K562 (cell line): Measurements from ENCODE around the gene ACADSB. TPM values are rescaled to one million over a fixed set of nuclear protein-coding genes. Genes with fewer than 3 reads are reported as not detected.

Experiments
- ATAC-seq: fragments of 200-7000 bp; cut with Tn5 transposase; 3 replicates; pipeline ENCODE4 v1.9.1; 2020; ENCODE audit warnings: moderate library complexity
- BruUV-seq: library from RNA; stranded (reverse); fragments of 400-500 nt; replicated peaks from 2 replicates; lab custom pipeline; 2021; lab: Mats Ljungman, UMichigan
- CTCF ChIA-PET: fragments of 300-600 bp; formaldehyde crosslinking; extraction: SDS; loops from one replicate; lab custom pipeline; 2021; ENCODE audit warnings: low intra/inter-chr PET ratio; lab: Yijun Ruan, JAX
- POLR2A ChIA-PET: fragments of 300-600, 350-650 bp; sonication (Branson Sonifier 250); formaldehyde crosslinking; extraction: SDS; loops from one replicate; lab custom pipeline; 2021; ENCODE audit warnings: antibody characterized with exemption, inconsistent platforms; lab: Yijun Ruan, JAX
- DNase-seq, 4 experiments: peaks; one replicate each; pipeline versions ENCODE4 v3.0.0 to v3.0.0-alpha.2; 2011 to 2018; ENCODE audit warnings: low spot score in 3 of 4, mixed read lengths in 3 of 4; ENCODE audit errors: extremely low read depth in 1 of 4
- FAIRE-seq: peaks from 2 replicates; lab custom pipeline; 2011; peaks lifted over from hg19 to GRCh38; lab: Jason Lieb, UNC
- H2AFZ ChIP-seq: 2 replicates; pipeline ENCODE4 v1.6.0; 2011; ENCODE audit warnings: low read depth, low read length, control low read depth, inconsistent platforms
- H3K27ac ChIP-seq: fragments of 200-600 bp; 3 replicates; pipeline ENCODE4 v1.8.0; 2011; ENCODE audit warnings: low read depth, mild to moderate bottlenecking, control low read depth, inconsistent platforms, low read length, moderate library complexity, mixed read lengths; ENCODE audit errors: extremely low read depth
- H3K27me3 ChIP-seq, 2 experiments: fragments of 300-600 bp in 1 of 2; 2 replicates in 1 of 2; 3 replicates in 1 of 2; pipeline versions ENCODE4 v1.6.0 to v1.8.0; 2011; ENCODE audit warnings: inconsistent platforms in 2 of 2, low read length in 2 of 2, mild to moderate bottlenecking in 1 of 2, mixed read lengths in 1 of 2, moderate library complexity in 1 of 2; ENCODE audit not compliant: control insufficient read depth in 2 of 2, insufficient read depth in 2 of 2
- H3K36me3 ChIP-seq: fragments of 300-600 bp; 3 replicates; pipeline ENCODE4 v1.8.0; 2011; ENCODE audit warnings: mild to moderate bottlenecking, low read length, inconsistent platforms; ENCODE audit not compliant: control insufficient read depth, insufficient read depth
- H3K4me1 ChIP-seq, 2 experiments: fragments of 200-600 bp in 1 of 2; replicated peaks in 1 of 2; 2 replicates in 1 of 2; 3 replicates in 1 of 2; pipeline versions ENCODE4 v1.5.1 to v1.8.0; 2011; ENCODE audit warnings: inconsistent platforms in 2 of 2, low read length in 2 of 2, mild to moderate bottlenecking in 1 of 2, mixed read lengths in 1 of 2, moderate library complexity in 1 of 2; ENCODE audit not compliant: control insufficient read depth in 2 of 2, insufficient read depth in 2 of 2
- H3K4me2 ChIP-seq: 2 replicates; pipeline ENCODE4 v1.6.1; 2011; ENCODE audit warnings: low read length, control low read depth, inconsistent platforms, mixed read lengths; ENCODE audit not compliant: insufficient read depth
- H3K4me3 ChIP-seq: fragments of 200-600 bp; sonication (generic), shearing (Covaris generic); 2 replicates; pipeline ENCODE4 v1.5.1; 2016; ENCODE audit warnings: control low read depth, inconsistent platforms
- H3K79me2 ChIP-seq: fragments of 200-600 bp; 3 replicates; pipeline ENCODE4 v1.8.0; 2011; ENCODE audit warnings: low read length, inconsistent platforms; ENCODE audit not compliant: control insufficient read depth, insufficient read depth
- H3K9ac ChIP-seq, 2 experiments: 2 replicates each; pipeline versions ENCODE4 v1.6.0 to v1.6.1; 2011; ENCODE audit warnings: low read depth in 2 of 2, low read length in 2 of 2, control low read depth in 1 of 2, inconsistent platforms in 1 of 2, mild to moderate bottlenecking in 1 of 2, mixed read lengths in 1 of 2; ENCODE audit not compliant: insufficient read depth in 1 of 2
- H3K9me1 ChIP-seq: one replicate; pipeline ENCODE4 v1.6.0; 2011; ENCODE audit warnings: inconsistent platforms, mild to moderate bottlenecking, low read length, moderate library complexity; ENCODE audit not compliant: control insufficient read depth, insufficient read depth
- H3K9me3 ChIP-seq: replicated peaks from 2 replicates; pipeline ENCODE4 v1.5.1; 2011; ENCODE audit warnings: low read depth, low read length, inconsistent platforms; ENCODE audit not compliant: control insufficient read depth, insufficient read depth
- H4K20me1 ChIP-seq: replicated peaks from 2 replicates; pipeline ENCODE4 v1.6.1; 2011; ENCODE audit warnings: low read length, inconsistent platforms, mixed read lengths; ENCODE audit not compliant: control insufficient read depth, insufficient read depth
- DNMT1 ChIP-seq: fragments of 450-650 bp; IDR thresholded peaks from 2 replicates; pipeline ENCODE4 v1.6.1; 2016; ENCODE audit warnings: antibody characterized with exemption, mild to moderate bottlenecking
- HDAC3 ChIP-seq: fragments of 450-650 bp; IDR thresholded peaks from 2 replicates; pipeline ENCODE4 v1.6.1; 2018; ENCODE audit warnings: borderline replicate concordance, mild to moderate bottlenecking, moderate library complexity; ENCODE audit not compliant: partially characterized antibody
- NFIX ChIP-seq: fragments of 250-450 bp; sonication (Bioruptor Pico); IDR thresholded peaks from 2 replicates; pipeline ENCODE4 v1.4.0; 2020; ENCODE audit warnings: low read depth, mild to moderate bottlenecking, moderate library complexity
- NFXL1 ChIP-seq: fragments of 450-650 bp; formaldehyde crosslinking; IDR thresholded peaks from 2 replicates; pipeline ENCODE4 v1.4.0; 2021; ENCODE audit warnings: mild to moderate bottlenecking
- SMAD1 ChIP-seq: fragments of 150-350 bp; IDR thresholded peaks from 2 replicates; pipeline ENCODE4 v1.6.1; 2014; ENCODE audit warnings: low read length, low read depth; ENCODE audit not compliant: partially characterized antibody
- WGBS: fragments of 100-300 bp; shearing (Covaris generic); methylation state at CpG from one replicate; pipeline ENCODE4 v1.1.6; 2016; ENCODE audit warnings: low coverage, mixed read lengths; ENCODE audit not compliant: insufficient coverage; ENCODE audit errors: missing lambda C conversion rate; 5-methylcytosine and 5-hydroxymethylcytosine counted together
- in situ Hi-C: fragments of 300-500 bp; cut with MboI; formaldehyde crosslinking; loops from 4 replicates; pipeline ENCODE4 v1.15.0; 2018; ENCODE audit warnings: inconsistent platforms, mixed read lengths
- intact Hi-C: fragments of 100-400 bp; cut with micrococcal nuclease; formaldehyde crosslinking; loops from 2 replicates; pipeline ENCODE4 v1.14.2; 2022
- polyA plus RNA-seq, 8 experiments: library from polyadenylated mRNA; depleted of rRNA in 4 of 8; stranded (reverse) in 5 of 8; unstranded in 3 of 8; fragments of >200 nt; fragmentation: Nextera tagmentation in 2 of 8; fragmentation: Illumina TruSeq in 1 of 8; extraction: Ambion mirVana in 2 of 8; extraction: Trizol in 1 of 8; gene quantifications; 2 replicates each; pipeline versions ENCODE4 v1.2.1 to v1.2.3, GENCODE V29; 2011 to 2014; ENCODE audit warnings: inconsistent platforms in 1 of 8, missing spikeins in 1 of 8
- total RNA-seq, 7 experiments: library from RNA; depleted of rRNA in 6 of 7; stranded (reverse); fragments of >200 nt in 6 of 7; fragmentation: Illumina TruSeq in 2 of 7; extraction: Trizol in 2 of 7; gene quantifications; 2 replicates each; pipeline versions ENCODE4 v1.2.1 to v1.2.3, GENCODE V29; 2011 to 2021; ENCODE audit warnings: low replicate concordance in 1 of 7
- TF ChIP-seq, protein P1 (sequence below): fragments of 450-650 bp; formaldehyde crosslinking; IDR thresholded peaks from 2 replicates; pipeline ENCODE4 v1.4.0; 2020; ENCODE audit warnings: mild to moderate bottlenecking, moderate library complexity
- TF ChIP-seq, protein P2 (sequence below): fragments of 250-450 bp; sonication (Bioruptor Pico); IDR thresholded peaks from 2 replicates; pipeline ENCODE4 v1.8.0; 2021; ENCODE audit warnings: borderline replicate concordance, mild to moderate bottlenecking, moderate library complexity; ENCODE audit not compliant: poor library complexity, severe bottlenecking

Gene ACADSB
- total and polyA plus RNA-seq, 9 of the 15 experiments (the other 6 are each of a cell fraction or from before 2014, with no cell fraction given) = 2.9 to 9.1 (median 5.8) TPM

DNA sequence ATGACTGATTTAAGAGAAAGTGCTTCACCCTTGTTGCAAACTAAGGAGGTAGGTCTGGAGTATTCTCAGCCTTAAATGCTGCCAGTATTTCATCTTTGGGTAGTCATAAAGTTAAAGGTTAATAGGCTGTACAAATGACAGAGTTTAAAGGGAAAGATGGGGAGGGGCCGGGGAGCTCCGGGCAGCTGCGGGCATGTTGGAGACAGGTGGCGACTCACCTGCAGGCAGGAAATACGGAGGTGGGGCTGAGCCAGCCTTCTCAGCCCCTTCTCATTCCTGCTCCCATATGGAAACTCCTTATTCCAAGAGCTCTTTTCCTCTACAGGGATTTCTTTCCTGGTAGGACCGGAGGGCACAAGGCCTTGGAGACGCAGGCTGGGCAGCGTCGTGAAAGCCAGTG, 95.1 kb downstream of the ACADSB start:
- TF ChIP-seq NFIX (CRISPR knock-in tag) = no peak
- TF ChIP-seq, protein P1, sequence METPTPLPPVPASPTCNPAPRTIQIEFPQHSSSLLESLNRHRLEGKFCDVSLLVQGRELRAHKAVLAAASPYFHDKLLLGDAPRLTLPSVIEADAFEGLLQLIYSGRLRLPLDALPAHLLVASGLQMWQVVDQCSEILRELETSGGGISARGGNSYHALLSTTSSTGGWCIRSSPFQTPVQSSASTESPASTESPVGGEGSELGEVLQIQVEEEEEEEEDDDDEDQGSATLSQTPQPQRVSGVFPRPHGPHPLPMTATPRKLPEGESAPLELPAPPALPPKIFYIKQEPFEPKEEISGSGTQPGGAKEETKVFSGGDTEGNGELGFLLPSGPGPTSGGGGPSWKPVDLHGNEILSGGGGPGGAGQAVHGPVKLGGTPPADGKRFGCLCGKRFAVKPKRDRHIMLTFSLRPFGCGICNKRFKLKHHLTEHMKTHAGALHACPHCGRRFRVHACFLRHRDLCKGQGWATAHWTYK (CRISPR knock-in tag) = no peak
- TF ChIP-seq SMAD1 = no peak
- no peak for TF ChIP-seq HDAC3
- no peak for TF ChIP-seq DNMT1
- TF ChIP-seq NFXL1 = no peak
- TF ChIP-seq, protein P2, sequence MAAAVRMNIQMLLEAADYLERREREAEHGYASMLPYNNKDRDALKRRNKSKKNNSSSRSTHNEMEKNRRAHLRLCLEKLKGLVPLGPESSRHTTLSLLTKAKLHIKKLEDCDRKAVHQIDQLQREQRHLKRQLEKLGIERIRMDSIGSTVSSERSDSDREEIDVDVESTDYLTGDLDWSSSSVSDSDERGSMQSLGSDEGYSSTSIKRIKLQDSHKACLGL (CRISPR knock-in tag) = no peak
- POLR2A ChIA-PET = no interaction called here
- intact Hi-C loops = no loop called here
- DNase-seq (no peak), FAIRE-seq (no peak), ATAC-seq (no peak)
- no peaks in the 10 kb centered on the region for H3K79me2 ChIP-seq
- no peak overlapping the region for H3K4me2 ChIP-seq
- H3K4me3 ChIP-seq = no peak overlapping the region
- H4K20me1 ChIP-seq = no peaks in the 10 kb centered on the region
- in situ Hi-C loops = no loop called here
- CTCF ChIA-PET = no interaction called here
- H2AFZ ChIP-seq = no peak overlapping the region
- H3K27me3 ChIP-seq = peaks cover 2 to 37% of the 10 kb centered on the region in 2 experiments; a peak in 3 of 5 replicates
- WGBS = 2% methylated on average over 7 of the region's 9 CpGs
- no peaks in the 10 kb centered on the region for H3K9me1 ChIP-seq
- H3K36me3 ChIP-seq = no peaks in the 10 kb centered on the region
- H3K4me1 ChIP-seq = no peaks in the 10 kb centered on the region
- no peak overlapping the region for H3K27ac ChIP-seq
- BruUV-seq = no TSS peak
- no peaks in the 10 kb centered on the region for H3K9me3 ChIP-seq
- H3K9ac ChIP-seq = no peak overlapping the region

Other genes with a start within 250 kb of the ACADSB start
Only the 7 nearest of the 9 such genes appear.
- 6.4 and 9.4 TPM in 2 replicates for gene FAM24B, start 129.4 kb upstream of the ACADSB start, total RNA-seq (2014; rRNA removed)
- gene FAM24B, start 129.4 kb upstream of the ACADSB start, total RNA-seq (2014; rRNA removed; fragmentation: Illumina TruSeq; extraction: Trizol) = 7.6 and 8.5 TPM in 2 replicates
- gene FAM24B, start 129.4 kb upstream of the ACADSB start, total RNA-seq (2015; rRNA removed; fragmentation: Illumina TruSeq; extraction: Trizol) = 5.9 and 7.1 TPM in 2 replicates
- gene FAM24B, start 129.4 kb upstream of the ACADSB start, total RNA-seq (2021) = 5.9 and 8.7 TPM in 2 replicates
- gene FAM24B, start 129.4 kb upstream of the ACADSB start, polyA plus RNA-seq (2011; rRNA removed) = 6.0 and 8.4 TPM in 2 replicates
- gene FAM24B, start 129.4 kb upstream of the ACADSB start, polyA plus RNA-seq (2014; fragmentation: Illumina TruSeq; extraction: Trizol) = 7.9 and 9.2 TPM in 2 replicates
- 10 to 100 TPM; 14.5 to 19.6 TPM for gene FAM24B, start 129.4 kb upstream of the ACADSB start, polyA plus RNA-seq (2014; fragmentation: Nextera tagmentation; extraction: Ambion mirVana)
- 14.5 TPM in 2 replicates for gene FAM24B, start 129.4 kb upstream of the ACADSB start, polyA plus RNA-seq (2014; rRNA removed)
- not detected in 2 replicates for gene FAM24A, start 98.4 kb upstream of the ACADSB start, total RNA-seq (2014; rRNA removed)
- gene FAM24A, start 98.4 kb upstream of the ACADSB start, total RNA-seq (2014; rRNA removed; fragmentation: Illumina TruSeq; extraction: Trizol) = not detected in 2 replicates
- gene FAM24A, start 98.4 kb upstream of the ACADSB start, total RNA-seq (2015; rRNA removed; fragmentation: Illumina TruSeq; extraction: Trizol) = not detected in 2 replicates
- not detected in 2 replicates for gene FAM24A, start 98.4 kb upstream of the ACADSB start, total RNA-seq (2021)
- not detected in 2 replicates for gene FAM24A, start 98.4 kb upstream of the ACADSB start, polyA plus RNA-seq (2011; rRNA removed)
- gene FAM24A, start 98.4 kb upstream of the ACADSB start, polyA plus RNA-seq (2014; fragmentation: Illumina TruSeq; extraction: Trizol) = not detected in 2 replicates
- gene FAM24A, start 98.4 kb upstream of the ACADSB start, polyA plus RNA-seq (2014; fragmentation: Nextera tagmentation; extraction: Ambion mirVana) = not detected
- not detected in 2 replicates for gene FAM24A, start 98.4 kb upstream of the ACADSB start, polyA plus RNA-seq (2014; rRNA removed)
- 5.5 and 7.5 TPM in 2 replicates for gene C10orf88, start 54.8 kb upstream of the ACADSB start, total RNA-seq (2014; rRNA removed)
- 9.2 and 10.8 TPM in 2 replicates for gene C10orf88, start 54.8 kb upstream of the ACADSB start, total RNA-seq (2014; rRNA removed; fragmentation: Illumina TruSeq; extraction: Trizol)
- 6.2 and 7.5 TPM in 2 replicates for gene C10orf88, start 54.8 kb upstream of the ACADSB start, total RNA-seq (2015; rRNA removed; fragmentation: Illumina TruSeq; extraction: Trizol)
- gene C10orf88, start 54.8 kb upstream of the ACADSB start, total RNA-seq (2021) = 6.5 and 7.8 TPM in 2 replicates
- gene C10orf88, start 54.8 kb upstream of the ACADSB start, polyA plus RNA-seq (2011; rRNA removed) = 4.8 and 7.5 TPM in 2 replicates
- 9.6 and 10.1 TPM in 2 replicates for gene C10orf88, start 54.8 kb upstream of the ACADSB start, polyA plus RNA-seq (2014; fragmentation: Illumina TruSeq; extraction: Trizol)
- gene C10orf88, start 54.8 kb upstream of the ACADSB start, polyA plus RNA-seq (2014; fragmentation: Nextera tagmentation; extraction: Ambion mirVana) = 1 to 10 TPM; 2.5 to 3.0 TPM
- gene C10orf88, start 54.8 kb upstream of the ACADSB start, polyA plus RNA-seq (2014; rRNA removed) = 5.4 and 6.7 TPM in 2 replicates
- 10.5 and 13.2 TPM in 2 replicates for gene PSTK, start 28.6 kb upstream of the ACADSB start, total RNA-seq (2014; rRNA removed)
- 16.3 and 18.9 TPM in 2 replicates for gene PSTK, start 28.6 kb upstream of the ACADSB start, total RNA-seq (2014; rRNA removed; fragmentation: Illumina TruSeq; extraction: Trizol)
- 12.7 and 13.8 TPM in 2 replicates for gene PSTK, start 28.6 kb upstream of the ACADSB start, total RNA-seq (2015; rRNA removed; fragmentation: Illumina TruSeq; extraction: Trizol)
- gene PSTK, start 28.6 kb upstream of the ACADSB start, total RNA-seq (2021) = 14.3 and 17.0 TPM in 2 replicates
- gene PSTK, start 28.6 kb upstream of the ACADSB start, polyA plus RNA-seq (2011; rRNA removed) = 18.9 and 21.5 TPM in 2 replicates
- gene PSTK, start 28.6 kb upstream of the ACADSB start, polyA plus RNA-seq (2014; fragmentation: Illumina TruSeq; extraction: Trizol) = 16.3 and 16.4 TPM in 2 replicates
- gene PSTK, start 28.6 kb upstream of the ACADSB start, polyA plus RNA-seq (2014; fragmentation: Nextera tagmentation; extraction: Ambion mirVana) = 10 to 100 TPM; 46.5 to 49.7 TPM
- 19.3 and 23.3 TPM in 2 replicates for gene PSTK, start 28.6 kb upstream of the ACADSB start, polyA plus RNA-seq (2014; rRNA removed)
- gene IKZF5, start 211 bp upstream of the ACADSB start, total RNA-seq (2014; rRNA removed) = 3.8 and 5.4 TPM in 2 replicates
- gene IKZF5, start 211 bp upstream of the ACADSB start, total RNA-seq (2014; rRNA removed; fragmentation: Illumina TruSeq; extraction: Trizol) = 6.1 and 8.5 TPM in 2 replicates
- gene IKZF5, start 211 bp upstream of the ACADSB start, total RNA-seq (2015; rRNA removed; fragmentation: Illumina TruSeq; extraction: Trizol) = 4.4 and 5.4 TPM in 2 replicates
- gene IKZF5, start 211 bp upstream of the ACADSB start, total RNA-seq (2021) = 11.3 and 12.7 TPM in 2 replicates
- gene IKZF5, start 211 bp upstream of the ACADSB start, polyA plus RNA-seq (2011; rRNA removed) = 12.4 and 12.5 TPM in 2 replicates
- gene IKZF5, start 211 bp upstream of the ACADSB start, polyA plus RNA-seq (2014; fragmentation: Illumina TruSeq; extraction: Trizol) = 12.9 and 19.6 TPM in 2 replicates
- 10 to 100 TPM; 11.2 to 13.8 TPM for gene IKZF5, start 211 bp upstream of the ACADSB start, polyA plus RNA-seq (2014; fragmentation: Nextera tagmentation; extraction: Ambion mirVana)
- gene IKZF5, start 211 bp upstream of the ACADSB start, polyA plus RNA-seq (2014; rRNA removed) = 8.5 and 13.6 TPM in 2 replicates
- gene HMX3, start 127.0 kb downstream of the ACADSB start, total RNA-seq (2014; rRNA removed) = 26.8 and 42.7 TPM in 2 replicates
- gene HMX3, start 127.0 kb downstream of the ACADSB start, total RNA-seq (2014; rRNA removed; fragmentation: Illumina TruSeq; extraction: Trizol) = 0.41 and 0.58 TPM in 2 replicates
- gene HMX3, start 127.0 kb downstream of the ACADSB start, total RNA-seq (2015; rRNA removed; fragmentation: Illumina TruSeq; extraction: Trizol) = 7.4 and 9.6 TPM in 2 replicates
- 43.2 and 43.5 TPM in 2 replicates for gene HMX3, start 127.0 kb downstream of the ACADSB start, total RNA-seq (2021)
- 1.2 and 2.8 TPM in 2 replicates for gene HMX3, start 127.0 kb downstream of the ACADSB start, polyA plus RNA-seq (2011; rRNA removed)
- gene HMX3, start 127.0 kb downstream of the ACADSB start, polyA plus RNA-seq (2014; fragmentation: Illumina TruSeq; extraction: Trizol) = 0.55 and 2.8 TPM in 2 replicates
- gene HMX3, start 127.0 kb downstream of the ACADSB start, polyA plus RNA-seq (2014; fragmentation: Nextera tagmentation; extraction: Ambion mirVana) = not detected
- gene HMX3, start 127.0 kb downstream of the ACADSB start, polyA plus RNA-seq (2014; rRNA removed) = 20.5 and 24.5 TPM in 2 replicates
- 0.36 and 0.37 TPM in 2 replicates for gene HMX2, start 139.1 kb downstream of the ACADSB start, total RNA-seq (2014; rRNA removed)
- 0.07 and 0.13 TPM in 2 replicates for gene HMX2, start 139.1 kb downstream of the ACADSB start, total RNA-seq (2014; rRNA removed; fragmentation: Illumina TruSeq; extraction: Trizol)
- 0.07 TPM in 1 of 2 replicates, not detected in the other for gene HMX2, start 139.1 kb downstream of the ACADSB start, total RNA-seq (2015; rRNA removed; fragmentation: Illumina TruSeq; extraction: Trizol)
- 0.40 and 0.58 TPM in 2 replicates for gene HMX2, start 139.1 kb downstream of the ACADSB start, total RNA-seq (2021)
- gene HMX2, start 139.1 kb downstream of the ACADSB start, polyA plus RNA-seq (2011; rRNA removed) = 0.08 TPM in 1 of 2 replicates, not detected in the other
- 0.09 and 0.12 TPM in 2 replicates for gene HMX2, start 139.1 kb downstream of the ACADSB start, polyA plus RNA-seq (2014; fragmentation: Illumina TruSeq; extraction: Trizol)
- not detected for gene HMX2, start 139.1 kb downstream of the ACADSB start, polyA plus RNA-seq (2014; fragmentation: Nextera tagmentation; extraction: Ambion mirVana)
- 0.05 and 0.37 TPM in 2 replicates for gene HMX2, start 139.1 kb downstream of the ACADSB start, polyA plus RNA-seq (2014; rRNA removed)